Lower lobe of right lung (tissue), 2 donors: Measurements from ENCODE around the gene GJB4. TPM values are rescaled to one million over a fixed set of nuclear protein-coding genes. Genes with fewer than 3 reads are reported as not detected.

ENCODE experiments used
- ATAC-seq, 2 donors: fragments of 200-7000 bp; cut with Tn5 transposase; one replicate each; pipeline ENCODE4 v1.9.1; 2020 to 2022; ENCODE audit warnings: mild to moderate bottlenecking in 2 of 2, moderate library complexity in 2 of 2
- DNase-seq: peaks from one replicate; pipeline ENCODE4 v3.0.0-alpha.2; 2020
- H3K27ac ChIP-seq: fragments of 200-600 bp; one replicate; pipeline ENCODE4 v1.8.0; 2022
- H3K27me3 ChIP-seq: fragments of 200-600 bp; one replicate; pipeline ENCODE4 v1.8.0; 2022; ENCODE audit warnings: low read depth
- H3K36me3 ChIP-seq: fragments of 200-600 bp; one replicate; pipeline ENCODE4 v1.8.0; 2022; ENCODE audit warnings: mild to moderate bottlenecking
- H3K4me1 ChIP-seq: fragments of 200-600 bp; one replicate; pipeline ENCODE4 v1.8.0; 2022
- H3K4me3 ChIP-seq: fragments of 200-600 bp; one replicate; pipeline ENCODE4 v1.8.0; 2022; ENCODE audit warnings: mild to moderate bottlenecking
- H3K9me3 ChIP-seq: fragments of 200-600 bp; one replicate; pipeline ENCODE4 v1.8.0; 2022
- CTCF ChIP-seq: fragments of 200-600 bp; IDR thresholded peaks from one replicate; pipeline ENCODE4 v1.8.0; 2022; ENCODE audit warnings: antibody characterized with exemption, mild to moderate bottlenecking
- intact Hi-C: fragments of 100-400 bp; cut with DNase I; formaldehyde crosslinking; loops from one replicate; pipeline ENCODE4 v1.11.0; 2022
- total RNA-seq: library from RNA; stranded (reverse); fragmentation: NEBNext Ultra II Directional; extraction: Animal tissue kit (Norgen Biotek cat#: 25700); gene quantifications from one replicate; pipeline ENCODE4 v1.2.1, GENCODE V29; 2021
- donor health status: DM: no; HTN: yes; CAD: no; lungs with severe emphysema.

The GJB4 gene
- total RNA-seq, 1 donor from 2014 or later = 0.12 TPM

DNA sequence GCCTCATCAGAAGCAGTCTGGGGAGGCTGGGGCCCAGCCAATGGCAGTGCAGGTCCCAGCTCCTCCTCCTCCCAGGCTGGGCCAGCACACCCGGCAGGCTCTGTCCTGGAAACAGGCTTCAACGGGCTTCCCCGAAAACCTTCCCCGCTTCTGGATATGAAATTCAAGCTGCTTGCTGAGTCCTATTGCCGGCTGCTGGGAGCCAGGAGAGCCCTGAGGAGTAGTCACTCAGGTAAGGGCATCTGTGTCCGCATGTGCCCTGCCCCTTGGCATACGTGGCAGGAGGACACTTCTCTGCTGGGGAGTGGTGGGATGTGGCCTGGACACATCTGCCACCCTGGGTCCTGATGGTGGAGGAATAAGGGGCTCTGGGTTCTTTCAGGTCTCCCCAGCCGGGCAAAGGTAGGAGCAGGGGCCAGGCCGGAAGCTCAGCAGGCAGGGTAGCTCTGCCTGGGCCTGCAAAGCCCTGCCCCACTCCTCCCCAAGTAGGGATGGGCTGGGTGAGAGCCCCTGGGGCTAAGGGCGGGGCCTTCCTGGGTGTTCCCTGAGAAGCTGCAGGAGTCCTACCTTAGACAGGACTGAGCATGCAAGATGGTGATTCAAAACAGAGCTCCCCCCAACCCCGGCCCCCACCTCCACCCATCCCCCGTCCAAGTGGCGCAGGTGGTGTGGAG lies 4.4 kb upstream of the GJB4 start, which contains the start of gene GJB5:
GJB5 (plus strand) TSS at position 84 of the 674 bp plus-strand sequence. CDS start 2,284 bp downstream, outside the sequence.
- intact Hi-C loops = no loop called here
- ATAC-seq (peak in 1 of 2 donors; percentile 34), DNase-seq (no peak)
- H3K4me1 ChIP-seq = no peaks in the 10 kb centered on the region
- H3K4me3 ChIP-seq = no peak within 1 kb of the TSS
- no peak within 1 kb of the TSS for H3K27ac ChIP-seq
- no peak for TF ChIP-seq CTCF
- H3K9me3 ChIP-seq = no peaks in the 10 kb centered on the region
- no peaks in the 10 kb centered on the region for H3K27me3 ChIP-seq
- H3K36me3 ChIP-seq = no peaks in the 10 kb centered on the region

- no peak overlapping the region for H3K4me3 ChIP-seq
- H3K9me3 ChIP-seq = no peaks in the 10 kb centered on the region
- TF ChIP-seq CTCF = no peak
- intact Hi-C loops = no loop called here
- no peaks in the 10 kb centered on the region for H3K36me3 ChIP-seq
- no peak for ATAC-seq
- DNase-seq = no peak
- H3K4me1 ChIP-seq = no peaks in the 10 kb centered on the region
- no peak overlapping the region for H3K27ac ChIP-seq
- H3K27me3 ChIP-seq = no peaks in the 10 kb centered on the region
Observed at GRCh38 chr1:34755961-34756360, 3.6 kb upstream of the GJB4 start.

- Histone ChIP-seq H3K27ac (no peak overlapping the region), H3K9me3 (no peaks in the 10 kb centered on the region), H3K4me3 (no peak overlapping the region), H3K4me1 (no peaks in the 10 kb centered on the region), H3K36me3 (no peaks in the 10 kb centered on the region), H3K27me3 (no peaks in the 10 kb centered on the region)
- TF ChIP-seq CTCF = no peak
- intact Hi-C loops = no loop called here
- ATAC-seq = no peak
- no peak for DNase-seq
Observed at GRCh38 chr1:34757386-34757785, 2.2 kb upstream of the GJB4 start.

DNA sequence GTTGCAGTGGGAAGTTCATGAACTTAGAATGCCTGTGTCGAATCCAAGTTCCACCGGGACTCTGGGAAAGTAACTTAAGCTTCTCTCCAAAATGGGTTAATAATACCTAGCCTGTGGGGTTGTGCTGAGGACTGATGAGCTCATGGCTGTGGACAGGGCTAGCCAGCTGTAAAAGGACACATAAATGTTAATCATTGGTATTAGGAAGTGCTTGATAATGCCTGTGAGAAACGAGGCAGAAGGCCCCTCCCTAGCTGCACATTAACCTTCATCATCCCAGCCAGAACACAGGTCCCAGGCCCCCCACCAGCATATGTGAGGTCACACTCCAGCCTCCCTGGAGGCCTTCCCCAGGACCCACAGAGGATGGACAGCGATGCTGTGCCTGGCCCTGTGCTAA lies 789 bp upstream of the GJB4 start:
- no peak overlapping the region for H3K27ac ChIP-seq
- H3K36me3 ChIP-seq = no peaks in the 10 kb centered on the region
- no peaks in the 10 kb centered on the region for H3K27me3 ChIP-seq
- TF ChIP-seq CTCF = no peak
- intact Hi-C loops = no loop called here
- ATAC-seq = no peak
- H3K4me3 ChIP-seq = no peak overlapping the region
- no peaks in the 10 kb centered on the region for H3K9me3 ChIP-seq
- no peak for DNase-seq
- H3K4me1 ChIP-seq = no peaks in the 10 kb centered on the region

GRCh38 chr1:34761176-34761761 lies 1.7 kb downstream of the GJB4 start:
- TF ChIP-seq CTCF = no peak
- no peaks in the 10 kb centered on the region for H3K36me3 ChIP-seq
- no peak overlapping the region for H3K27ac ChIP-seq
- intact Hi-C loops = no loop called here
- no peaks in the 10 kb centered on the region for H3K27me3 ChIP-seq
- H3K9me3 ChIP-seq = no peaks in the 10 kb centered on the region
- DNase-seq = no peak
- ATAC-seq = no peak
- H3K4me1 ChIP-seq = no peaks in the 10 kb centered on the region
- no peak overlapping the region for H3K4me3 ChIP-seq
